GM19193 (cell line): ENCODE results near the gene EVL.

Source experiments
- POLR2A ChIP-seq: IDR thresholded peaks from 4 replicates; pipeline ENCODE4 v1.6.1; 2011; ENCODE audit not compliant: insufficient read depth, insufficient read length; ENCODE audit errors: extremely low read depth

EVL gene

GRCh38 chr14:100158566-100159093, 93.4 kb downstream of the EVL start:
- TF ChIP-seq POLR2A: no peak

- TF ChIP-seq POLR2A: no peak
These were observed 94.1 kb downstream of the EVL start, which contains the start of gene DEGS2 for GRCh38 chr14:100159094-100159864. DEGS2 (minus strand) TSS chr14:100159645; CDS start chr14:100159587, 58 bp downstream.

GRCh38 chr14:100159865-100160533, 94.8 kb downstream of the EVL start:
- no peak for TF ChIP-seq POLR2A

- no peak for TF ChIP-seq POLR2A
These were observed 95.3 kb downstream of the EVL start for GRCh38 chr14:100160534-100160916.

- TF ChIP-seq POLR2A: no peak
These were observed 100.2 kb downstream of the EVL start for GRCh38 chr14:100165376-100165775.

GRCh38 chr14:100165831-100166440, 100.7 kb downstream of the EVL start:
- no peak for TF ChIP-seq POLR2A

- TF ChIP-seq POLR2A: no peak
These were observed 103.3 kb downstream of the EVL start for GRCh38 chr14:100168506-100168905.

GRCh38 chr14:100170880-100171279, 105.7 kb downstream of the EVL start:
- TF ChIP-seq POLR2A: no peak

- no peak for TF ChIP-seq POLR2A
These were observed 107.6 kb downstream of the EVL start for GRCh38 chr14:100172811-100173210.

- TF ChIP-seq POLR2A: no peak
These were observed 108.1 kb downstream of the EVL start for GRCh38 chr14:100173353-100173752.

GRCh38 chr14:100176811-100177327, 111.6 kb downstream of the EVL start:
- no peak for TF ChIP-seq POLR2A

- TF ChIP-seq POLR2A: no peak
These were observed 113.5 kb downstream of the EVL start for GRCh38 chr14:100178691-100179090.

- no peak for TF ChIP-seq POLR2A
These were observed 122.1 kb downstream of the EVL start for GRCh38 chr14:100187247-100187833.

- no peak for TF ChIP-seq POLR2A
These were observed 123.3 kb downstream of the EVL start for GRCh38 chr14:100188392-100189030.

GRCh38 chr14:100190126-100190525, 124.9 kb downstream of the EVL start:
- TF ChIP-seq POLR2A: no peak

GRCh38 chr14:100191584-100192249, 126.5 kb downstream of the EVL start:
- no peak for TF ChIP-seq POLR2A
